Mesenchymal stem cell (in vitro differentiated cells and primary cell): Measurements from ENCODE around the gene PCNX4. TPM values are rescaled to one million over a fixed set of nuclear protein-coding genes. Genes with fewer than 3 reads are reported as not detected.
"Not testable (repeated sequence)": the region's sequence is repeated elsewhere in the genome, so short reads cannot be mapped to it uniquely, and the experiment has no call there.

ENCODE experiments used
- DNase-seq: peaks from one replicate; pipeline ENCODE4 v3.0.0-alpha.2; 2013
- H2AFZ ChIP-seq: one replicate; pipeline ENCODE4 v1.6.1; 2013; ENCODE audit warnings: low read depth, mild to moderate bottlenecking, control low read depth, inconsistent platforms, low read length, moderate library complexity
- H2AK5ac ChIP-seq: 2 replicates; pipeline ENCODE4 v1.6.1; 2013; ENCODE audit warnings: low read length, moderate library complexity, mild to moderate bottlenecking, inconsistent platforms; ENCODE audit not compliant: severe bottlenecking
- H2BK120ac ChIP-seq: one replicate; pipeline ENCODE4 v1.6.1; 2013; ENCODE audit warnings: low read depth, mild to moderate bottlenecking, inconsistent platforms, low read length, moderate library complexity
- H2BK12ac ChIP-seq, 2 experiments: one replicate each; pipeline ENCODE4 v1.6.1; 2013; ENCODE audit warnings: inconsistent platforms in 2 of 2, low read length in 2 of 2, mild to moderate bottlenecking in 2 of 2, moderate library complexity in 2 of 2, control low read depth in 1 of 2
- H2BK15ac ChIP-seq: one replicate; pipeline ENCODE4 v1.6.1; 2013; ENCODE audit warnings: mild to moderate bottlenecking, low read depth, inconsistent platforms; ENCODE audit not compliant: poor library complexity, severe bottlenecking
- H2BK5ac ChIP-seq: 2 replicates; pipeline ENCODE4 v1.6.1; 2013; ENCODE audit warnings: low read depth, mild to moderate bottlenecking, low read length, control low read depth, inconsistent platforms; ENCODE audit not compliant: poor library complexity, severe bottlenecking
- H3K14ac ChIP-seq, 2 experiments: one replicate each; pipeline ENCODE4 v1.6.1; 2013; ENCODE audit warnings: inconsistent platforms in 2 of 2, low read length in 2 of 2, control low read depth in 1 of 2, mild to moderate bottlenecking in 1 of 2, moderate library complexity in 1 of 2
- H3K18ac ChIP-seq, 2 experiments: one replicate each; pipeline ENCODE4 v1.6.1; 2013; ENCODE audit warnings: inconsistent platforms in 2 of 2, low read length in 2 of 2, control low read depth in 1 of 2, low read depth in 1 of 2, mild to moderate bottlenecking in 1 of 2
- H3K23ac ChIP-seq, 2 experiments: one replicate each; pipeline ENCODE4 v1.6.1; 2013; ENCODE audit warnings: inconsistent platforms in 2 of 2, low read length in 2 of 2, mild to moderate bottlenecking in 2 of 2, moderate library complexity in 2 of 2, control low read depth in 1 of 2
- H3K27ac ChIP-seq: 2 replicates; pipeline ENCODE4 v1.5.1; 2013; ENCODE audit warnings: mild to moderate bottlenecking, moderate library complexity, low read length, control low read depth, inconsistent platforms; ENCODE audit not compliant: poor library complexity, severe bottlenecking
- H3K27me3 ChIP-seq, 2 experiments: 2 replicates each; pipeline versions ENCODE4 v1.6.1 to v1.7.0; 2013; ENCODE audit warnings: low read length in 2 of 2, mild to moderate bottlenecking in 2 of 2, moderate library complexity in 2 of 2, control low read depth in 1 of 2, inconsistent platforms in 1 of 2; ENCODE audit not compliant: control insufficient read depth in 1 of 2, insufficient read depth in 1 of 2
- H3K36me3 ChIP-seq, 2 experiments: 2 replicates each; pipeline versions ENCODE4 v1.6.1 to v1.7.0; 2013; ENCODE audit warnings: low read length in 2 of 2, control low read depth in 1 of 2, inconsistent platforms in 1 of 2, low read depth in 1 of 2, mild to moderate bottlenecking in 1 of 2; ENCODE audit not compliant: insufficient read depth in 2 of 2, control insufficient read depth in 1 of 2
- H3K4ac ChIP-seq, 2 experiments: one replicate each; pipeline ENCODE4 v1.6.1; 2013; ENCODE audit warnings: inconsistent platforms in 2 of 2, low read length in 2 of 2, mild to moderate bottlenecking in 2 of 2, moderate library complexity in 2 of 2, control low read depth in 1 of 2, low read depth in 1 of 2
- H3K4me1 ChIP-seq: 2 replicates; pipeline ENCODE4 v1.6.1; 2013; ENCODE audit warnings: low read depth, low read length, control low read depth; ENCODE audit not compliant: control insufficient read depth, insufficient read depth
- H3K4me2 ChIP-seq: 2 replicates; pipeline ENCODE4 v1.6.1; 2013; ENCODE audit warnings: low read length, mild to moderate bottlenecking, inconsistent platforms; ENCODE audit not compliant: poor library complexity, severe bottlenecking
- H3K4me3 ChIP-seq, 2 experiments: 2 replicates each; pipeline versions ENCODE4 v1.5.1 to v1.7.0; 2013; ENCODE audit warnings: low read length in 2 of 2, mild to moderate bottlenecking in 2 of 2, control low read depth in 1 of 2, low read depth in 1 of 2; ENCODE audit not compliant: insufficient read depth in 1 of 2
- H3K79me1 ChIP-seq: replicated peaks from 2 replicates; pipeline ENCODE4 v1.6.1; 2013; ENCODE audit warnings: mild to moderate bottlenecking, control low read depth, low read length, inconsistent platforms; ENCODE audit not compliant: poor library complexity, severe bottlenecking
- H3K9ac ChIP-seq: 2 replicates; pipeline ENCODE4 v1.7.0; 2013; ENCODE audit warnings: mild to moderate bottlenecking, low read length, moderate library complexity
- H3K9me3 ChIP-seq: 2 replicates; pipeline ENCODE4 v1.7.0; 2013; ENCODE audit warnings: mild to moderate bottlenecking, low read length; ENCODE audit not compliant: control insufficient read depth
- H4K8ac ChIP-seq: one replicate; pipeline ENCODE4 v1.6.1; 2013; ENCODE audit warnings: inconsistent platforms, mild to moderate bottlenecking, low read length, moderate library complexity
- H4K91ac ChIP-seq: one replicate; pipeline ENCODE4 v1.6.1; 2013; ENCODE audit warnings: mild to moderate bottlenecking, low read length, inconsistent platforms
- WGBS: methylation state at CpG from one replicate; pipeline ENCODE4 v1.1.7; 2013; ENCODE audit warnings: mixed read lengths; 5-methylcytosine and 5-hydroxymethylcytosine counted together
- polyA plus RNA-seq, 2 experiments: library from polyadenylated mRNA; stranded (reverse); fragments of 200-250 nt; gene quantifications; one replicate each; pipeline ENCODE4 v1.2.3, GENCODE V29; 2013

PCNX4 gene
- polyA plus RNA-seq (2013, experiment 1 of 2) = 95.7 TPM
- polyA plus RNA-seq (2013, experiment 2 of 2) = 101 TPM

- Histone ChIP-seq H3K4me3 (peak within 1 kb of the TSS; percentile 84 to 98), H2BK5ac (peak within 1 kb of the TSS; percentile 68), H3K9ac (peak within 1 kb of the TSS; percentile 100), H3K27ac (peak within 1 kb of the TSS; percentile 90), H2BK15ac (peak within 1 kb of the TSS; percentile 15), H3K79me1 (peaks cover 2% of the 10 kb centered on the region), H4K91ac (peak within 1 kb of the TSS; percentile 73), H3K27me3 (no peaks in the 10 kb centered on the region), H3K9me3 (no peaks in the 10 kb centered on the region), H2BK120ac (peak within 1 kb of the TSS; percentile 86), H2AK5ac (peak within 1 kb of the TSS; percentile 43), H3K14ac (peak within 1 kb of the TSS in 1 of 2 experiments; percentile 93), H2AFZ (peak within 1 kb of the TSS; percentile 74), H3K4ac (peak within 1 kb of the TSS; percentile 55 to 96), H3K18ac (peak within 1 kb of the TSS; percentile 80 to 96), H2BK12ac (peak within 1 kb of the TSS; percentile 29 to 40), H4K8ac (peak within 1 kb of the TSS; percentile 93), H3K23ac (peak within 1 kb of the TSS in 1 of 2 experiments; percentile 84), H3K4me2 (peak within 1 kb of the TSS; percentile 78), H3K36me3 (no peaks in the 10 kb centered on the region), H3K4me1 (peaks cover 3% of the 10 kb centered on the region)
- peak; percentile 99 for DNase-seq
- under 1% methylated on average over 87 of the region's 88 CpGs for whole genome bisulfite sequencing
Measured at GRCh38 chr14:60091550-60092525, at the start of gene PCNX4. Gene PCNX4 (plus strand): TSS chr14:60091923. CDS start chr14:60107639, 15,716 bp downstream.

GRCh38 chr14:60047976-60048375 lies 43.7 kb upstream of the PCNX4 start:
- H4K8ac ChIP-seq, DNase-seq, H4K91ac ChIP-seq, H2BK5ac ChIP-seq, H3K9ac ChIP-seq, H3K36me3 ChIP-seq, H3K23ac ChIP-seq, H3K4me3 ChIP-seq, H2AFZ ChIP-seq, H3K4me2 ChIP-seq, H3K27me3 ChIP-seq, H3K79me1 ChIP-seq, H2BK12ac ChIP-seq, H3K4me1 ChIP-seq, H3K18ac ChIP-seq, H2AK5ac ChIP-seq, H2BK120ac ChIP-seq, H3K27ac ChIP-seq, H3K14ac ChIP-seq, H3K4ac ChIP-seq, H2BK15ac ChIP-seq: not testable (repeated sequence)
- peaks cover 29% of the 10 kb centered on the region for H3K9me3 ChIP-seq
- WGBS = no CpG with 5 or more reads among the region's 1 CpG

GRCh38 chr14:60051721-60052221 lies 40.0 kb upstream of the PCNX4 start:
- H3K4me3 ChIP-seq = peak overlapping the region in 1 of 2 experiments; percentile 67
- H4K91ac ChIP-seq = no peak overlapping the region
- H3K18ac ChIP-seq = no peak overlapping the region
- no peak overlapping the region for H4K8ac ChIP-seq
- peaks cover 0 to 3% of the 10 kb centered on the region in 2 experiments for H3K27me3 ChIP-seq
- H3K4me1 ChIP-seq = no peaks in the 10 kb centered on the region
- 91% methylated on average over 3 of the region's 3 CpGs for WGBS
- H3K27ac ChIP-seq = no peak overlapping the region
- H3K23ac ChIP-seq = no peak overlapping the region
- no peaks in the 10 kb centered on the region for H3K79me1 ChIP-seq
- H3K9ac ChIP-seq = peak overlapping the region; percentile 36
- no peak overlapping the region for H2AFZ ChIP-seq
- no peak overlapping the region for H3K4ac ChIP-seq
- no peaks in the 10 kb centered on the region for H3K36me3 ChIP-seq
- H2BK15ac ChIP-seq = no peak overlapping the region
- no peak for DNase-seq
- H3K4me2 ChIP-seq = no peak overlapping the region
- no peak overlapping the region for H2BK5ac ChIP-seq
- H2BK12ac ChIP-seq = no peak overlapping the region
- no peak overlapping the region for H2BK120ac ChIP-seq
- H3K14ac ChIP-seq = no peak overlapping the region
- H3K9me3 ChIP-seq = peaks cover 3% of the 10 kb centered on the region
- no peak overlapping the region for H2AK5ac ChIP-seq

GRCh38 chr14:60058087-60058486 lies 33.6 kb upstream of the PCNX4 start:
- no peaks in the 10 kb centered on the region for H3K9me3 ChIP-seq

More at GRCh38 chr14:60058087-60058486, 33.6 kb upstream of the PCNX4 start:
- no peak overlapping the region for H2BK15ac ChIP-seq
- H2AK5ac ChIP-seq = no peak overlapping the region
- no peak for DNase-seq
- no peak overlapping the region for H3K14ac ChIP-seq
- H3K36me3 ChIP-seq = no peaks in the 10 kb centered on the region
- H3K4me1 ChIP-seq = no peaks in the 10 kb centered on the region
- H3K79me1 ChIP-seq = no peaks in the 10 kb centered on the region
- H3K4me3 ChIP-seq = no peak overlapping the region
- no peak overlapping the region for H2BK12ac ChIP-seq
- no peak overlapping the region for H3K4ac ChIP-seq
- H2BK5ac ChIP-seq = no peak overlapping the region
- H3K9ac ChIP-seq = no peak overlapping the region
- no CpG with 5 or more reads among the region's 1 CpG for WGBS
- no peak overlapping the region for H2AFZ ChIP-seq
- H4K91ac ChIP-seq = no peak overlapping the region
- no peaks in the 10 kb centered on the region for H3K27me3 ChIP-seq
- H3K4me2 ChIP-seq = no peak overlapping the region
- no peak overlapping the region for H2BK120ac ChIP-seq
- H3K18ac ChIP-seq = no peak overlapping the region
- no peak overlapping the region for H4K8ac ChIP-seq
- H3K23ac ChIP-seq = no peak overlapping the region
- no peak overlapping the region for H3K27ac ChIP-seq
